A673 (cell line): ENCODE results near the gene S100A4.

ENCODE experiments used
- CTCF ChIP-seq: fragments of 300-800, 200-600 bp; sonication (generic); conservative IDR thresholded peaks from 2 replicates; pipeline ENCODE4 v1.5.1; 2017; ENCODE audit warnings: low read depth, mild to moderate bottlenecking, antibody characterized with exemption, low read length, moderate library complexity, mixed read lengths
- EZH2 ChIP-seq: fragments of 200-600 bp; sonication (generic); IDR thresholded peaks from 2 replicates; pipeline ENCODE4 v1.6.1; 2017; ENCODE audit warnings: borderline replicate concordance, low read depth, mild to moderate bottlenecking, mixed read lengths, antibody characterized with exemption, low read length; ENCODE audit not compliant: poor library complexity, severe bottlenecking

DNA sequence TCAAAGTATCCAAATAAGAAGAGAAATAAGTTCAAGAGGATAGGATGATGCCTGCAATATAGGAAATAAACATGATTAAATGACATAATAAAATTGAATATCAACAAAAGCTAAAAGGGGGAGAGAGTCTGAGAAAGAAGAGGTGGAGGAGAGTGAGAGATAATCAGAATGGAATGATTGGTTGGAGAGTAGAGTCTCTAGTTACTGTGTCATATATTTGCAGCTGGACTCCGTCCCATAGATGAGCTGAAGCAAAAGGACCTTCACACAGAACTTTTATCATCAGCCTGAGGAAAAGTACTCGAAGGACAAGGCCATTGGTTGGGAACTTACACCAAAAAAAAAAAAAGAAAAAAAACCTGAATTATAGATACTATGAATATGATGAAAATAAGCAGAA is 42.9 kb upstream of the S100A4 start:
- TF ChIP-seq CTCF, result no peak
- no peak for TF ChIP-seq EZH2
